RPMI7951 (cell line): Measurements from ENCODE around the gene HACD1. TPM values are rescaled to one million over a fixed set of nuclear protein-coding genes. Genes with fewer than 3 reads are reported as not detected.
"Not testable (repeated sequence)": the region's sequence is repeated elsewhere in the genome, so short reads cannot be mapped to it uniquely, and the experiment has no call there.

Experiments used
- DNase-seq: peaks from one replicate; pipeline ENCODE4 v3.0.0-alpha.2; 2012; ENCODE audit warnings: low read depth
- total RNA-seq: library from RNA; depleted of rRNA; stranded (reverse); fragments of >200 nt; shearing (Covaris generic); gene quantifications from 2 replicates; pipeline ENCODE4 v1.2.3, GENCODE V29; 2014

The HACD1 gene
- total RNA-seq, 1 experiment from 2014 or later = 53.9 TPM

DNA sequence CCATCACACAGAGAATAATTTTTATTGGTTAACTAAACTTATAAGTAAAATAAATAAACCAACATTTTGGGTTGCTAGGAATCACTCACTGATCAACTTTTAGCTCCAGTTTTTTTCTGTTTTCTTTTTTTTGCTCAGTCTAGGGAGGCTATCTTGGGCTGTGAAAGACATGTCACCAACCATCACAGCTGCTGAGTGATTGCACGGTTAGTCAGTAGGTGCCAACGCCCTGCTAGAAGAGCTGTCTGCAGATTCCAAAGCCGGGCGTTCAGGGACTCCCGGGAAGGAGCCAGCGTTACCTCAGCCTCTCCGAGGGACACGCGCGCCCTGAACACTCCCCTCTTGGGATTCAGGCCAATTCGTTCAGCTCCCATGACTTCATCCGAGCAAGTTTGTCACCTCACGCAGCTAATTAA is 26.2 kb upstream of the HACD1 start:
- DNase-seq = peak; percentile 93

DNA sequence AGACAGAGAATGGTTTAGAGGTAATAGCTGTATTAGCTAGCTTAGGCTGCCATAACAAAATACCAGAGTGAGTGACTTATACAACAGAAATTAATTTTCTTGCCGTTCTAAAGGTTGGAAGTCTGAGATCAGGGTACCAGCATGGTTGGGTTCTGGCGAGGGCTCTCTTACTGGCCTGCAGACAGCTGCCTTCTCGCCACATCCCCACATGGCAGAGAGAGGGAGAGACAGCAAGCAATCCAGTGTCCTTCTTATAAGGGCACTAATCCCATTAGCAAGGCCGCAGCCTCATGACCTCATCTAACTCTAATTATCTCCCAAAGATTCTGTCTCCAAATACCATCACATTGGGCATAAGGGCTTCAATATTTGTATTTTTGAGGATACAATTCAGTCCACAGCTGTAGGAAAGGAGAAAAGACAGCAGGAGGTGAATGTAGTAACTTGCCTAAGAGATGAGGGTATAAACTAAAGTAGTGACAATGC is 23.2 kb upstream of the HACD1 start:
- DNase-seq = no peak

DNA sequence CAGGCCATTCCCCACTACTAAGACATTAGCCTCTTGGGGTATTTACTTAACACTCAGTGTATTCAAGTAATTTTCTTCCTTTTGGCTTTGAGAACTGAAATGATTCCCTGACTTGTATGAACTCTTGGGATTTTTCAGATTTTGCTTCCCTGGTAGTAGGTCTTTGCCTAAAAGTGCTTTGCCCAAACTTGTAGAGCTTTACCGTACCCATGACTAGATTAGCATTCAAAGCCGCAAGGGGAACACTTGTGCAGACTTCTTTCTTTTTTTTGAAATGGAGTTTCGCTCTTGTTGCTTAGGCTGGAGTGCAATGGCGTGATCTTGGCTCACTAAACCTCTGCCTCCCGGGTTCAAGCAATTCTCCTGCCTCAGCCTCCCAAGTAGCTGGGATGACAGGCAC is 20.7 kb upstream of the HACD1 start:
- DNase-seq = no peak

DNA sequence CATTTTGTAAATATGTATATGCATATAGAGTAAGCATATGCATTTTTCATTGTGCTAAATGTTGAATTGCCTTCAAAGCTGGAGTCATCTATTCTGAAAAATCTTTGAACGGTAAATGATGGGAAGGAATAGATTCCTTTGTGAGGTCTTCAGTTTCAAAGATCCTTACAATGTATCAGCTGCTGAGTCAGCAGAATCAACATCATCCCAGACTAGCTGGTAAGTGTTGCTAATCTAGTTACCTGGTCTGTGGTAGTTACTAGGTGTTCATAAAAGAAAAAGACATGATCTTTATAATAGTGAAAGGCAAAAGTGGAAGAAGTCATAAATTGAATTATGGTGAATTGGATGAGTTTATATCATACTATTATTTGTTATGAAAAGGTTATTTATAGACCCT is 16.2 kb upstream of the HACD1 start:
- no peak for DNase-seq

DNA sequence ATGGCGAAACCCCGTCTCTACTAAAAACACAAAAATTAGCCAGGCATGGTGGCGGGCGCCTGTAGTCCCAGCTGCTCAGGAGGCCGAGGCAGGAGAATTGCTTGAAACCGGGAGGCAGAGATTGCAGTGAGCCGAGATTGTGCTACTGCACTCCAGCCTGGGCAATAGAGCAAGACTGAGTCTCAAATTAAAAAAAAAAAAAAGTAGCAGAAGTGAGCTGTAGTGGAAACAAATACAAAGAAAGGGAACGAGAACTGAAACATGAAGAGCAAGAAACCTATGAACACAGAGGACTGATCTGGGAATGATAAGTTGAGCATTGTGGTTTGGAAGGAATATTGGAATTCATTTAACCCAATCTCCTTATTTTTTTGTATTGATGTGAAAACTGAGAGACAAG is 15.4 kb upstream of the HACD1 start:
- DNase-seq = not testable (repeated sequence)

DNA sequence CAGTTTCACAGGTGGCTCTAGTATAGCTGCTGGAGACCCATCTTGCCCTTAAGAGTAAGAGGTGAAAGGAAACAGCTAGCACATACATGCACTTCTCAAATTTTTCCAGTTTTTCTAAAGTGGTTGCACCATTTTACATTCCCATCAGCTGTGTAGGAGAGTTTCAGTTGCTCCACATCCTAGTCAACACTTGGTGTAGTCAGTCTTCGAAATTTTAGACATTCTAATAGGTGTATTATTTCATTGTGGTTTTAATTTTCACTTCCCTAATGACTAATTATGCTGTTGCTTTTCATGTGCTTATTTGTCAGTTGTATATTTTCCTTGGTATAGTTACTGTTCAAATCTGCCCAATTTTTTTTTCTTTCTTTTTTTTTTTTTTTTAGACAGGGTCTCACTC is 9.5 kb upstream of the HACD1 start:
- DNase-seq = no peak

DNA sequence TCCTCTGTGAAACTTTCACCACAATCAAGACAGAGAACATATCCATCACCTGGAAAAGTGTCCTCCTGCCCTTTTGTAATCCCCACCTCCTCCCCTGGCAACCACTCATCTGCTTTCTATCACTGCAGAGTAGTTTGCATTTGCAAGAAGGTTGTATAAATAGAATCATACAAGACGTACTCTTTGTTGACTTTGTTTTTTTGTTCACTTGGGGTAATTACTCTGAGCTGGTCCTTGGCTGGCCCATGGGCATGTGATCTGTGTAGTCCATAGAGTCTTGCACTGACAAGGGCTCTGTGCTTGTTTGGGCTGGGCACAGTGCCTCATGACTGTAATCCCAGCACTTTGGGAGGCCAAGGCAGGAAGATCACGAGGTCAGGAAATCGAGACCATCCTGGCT is 7.8 kb upstream of the HACD1 start:
- no peak for DNase-seq

DNA sequence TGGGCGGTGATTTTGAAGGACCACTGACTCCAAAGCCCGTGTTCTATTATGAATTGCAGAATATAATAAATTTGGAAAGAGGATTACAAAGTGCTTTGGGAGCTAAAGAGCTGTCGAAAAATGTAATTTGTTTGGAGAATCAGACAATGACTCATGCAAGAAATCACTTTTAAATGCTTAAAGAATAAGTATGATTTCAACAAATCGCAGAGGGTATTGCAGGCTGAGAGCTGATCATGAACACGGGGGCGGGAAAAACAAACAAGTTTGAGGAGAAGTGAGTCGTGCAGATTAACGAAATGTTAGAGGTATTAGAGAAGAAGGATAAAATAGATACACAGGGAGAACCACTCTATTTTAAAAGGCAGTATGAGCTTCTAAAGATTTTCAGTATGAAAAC is 4.9 kb upstream of the HACD1 start:
- DNase-seq = no peak

DNA sequence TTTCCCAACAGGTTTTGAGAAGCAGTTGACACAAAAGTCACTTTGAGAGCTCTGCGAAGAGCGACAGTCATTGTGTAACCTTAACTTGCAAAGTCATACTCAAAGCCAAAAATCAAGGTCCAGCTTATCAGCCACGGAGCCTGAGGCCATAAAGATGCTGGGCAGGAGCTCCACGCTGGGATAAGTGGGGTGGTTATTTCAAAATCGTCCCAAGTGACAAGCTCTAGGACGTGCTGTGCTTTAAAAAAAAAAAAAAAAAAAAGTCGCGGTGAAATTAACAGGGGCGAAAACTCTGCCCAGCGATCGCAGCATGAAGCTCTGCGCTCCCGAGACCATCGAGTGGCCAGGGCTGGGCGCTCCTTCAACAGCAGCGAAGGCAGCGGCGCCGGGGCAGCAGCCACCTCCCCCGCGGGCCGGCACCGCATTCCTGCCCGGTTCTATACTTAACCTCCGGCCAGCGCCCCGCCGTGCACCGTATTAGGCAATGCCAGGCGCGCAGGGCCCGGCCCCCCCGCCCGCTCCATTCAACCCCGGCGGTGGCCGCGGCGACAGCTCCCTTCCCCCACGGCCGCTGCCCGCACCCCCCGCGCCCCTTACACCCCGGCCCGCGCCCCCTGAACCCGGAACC is 657 bp downstream of the HACD1 start:
- DNase-seq = peak; percentile 84

DNA sequence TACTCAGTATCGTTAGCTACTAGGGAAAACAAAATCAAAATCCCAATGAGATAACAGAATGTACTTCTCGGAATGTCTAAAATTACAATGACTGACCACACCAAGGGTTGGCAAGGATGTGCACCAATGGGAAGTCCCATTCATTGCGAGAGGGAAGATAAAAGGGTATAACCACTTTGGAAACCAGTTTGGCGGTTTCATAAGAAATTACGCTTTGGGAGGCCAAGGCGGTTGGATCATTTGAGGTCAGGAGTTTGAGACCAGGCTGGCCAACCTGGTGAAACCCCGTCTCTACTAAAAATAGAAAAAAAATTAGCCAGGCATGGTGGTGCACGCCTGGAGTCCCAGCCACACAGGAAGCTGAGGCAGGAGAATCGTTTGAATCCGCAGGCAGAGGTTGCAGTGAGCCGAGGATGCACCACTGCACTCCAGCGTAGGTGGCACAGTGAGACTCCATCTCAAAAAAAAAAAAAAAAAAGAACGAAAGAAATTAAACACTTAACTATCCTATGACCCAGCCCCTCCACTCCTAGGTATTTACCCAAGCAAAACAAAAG is 7.6 kb downstream of the HACD1 start:
- no peak for DNase-seq

DNA sequence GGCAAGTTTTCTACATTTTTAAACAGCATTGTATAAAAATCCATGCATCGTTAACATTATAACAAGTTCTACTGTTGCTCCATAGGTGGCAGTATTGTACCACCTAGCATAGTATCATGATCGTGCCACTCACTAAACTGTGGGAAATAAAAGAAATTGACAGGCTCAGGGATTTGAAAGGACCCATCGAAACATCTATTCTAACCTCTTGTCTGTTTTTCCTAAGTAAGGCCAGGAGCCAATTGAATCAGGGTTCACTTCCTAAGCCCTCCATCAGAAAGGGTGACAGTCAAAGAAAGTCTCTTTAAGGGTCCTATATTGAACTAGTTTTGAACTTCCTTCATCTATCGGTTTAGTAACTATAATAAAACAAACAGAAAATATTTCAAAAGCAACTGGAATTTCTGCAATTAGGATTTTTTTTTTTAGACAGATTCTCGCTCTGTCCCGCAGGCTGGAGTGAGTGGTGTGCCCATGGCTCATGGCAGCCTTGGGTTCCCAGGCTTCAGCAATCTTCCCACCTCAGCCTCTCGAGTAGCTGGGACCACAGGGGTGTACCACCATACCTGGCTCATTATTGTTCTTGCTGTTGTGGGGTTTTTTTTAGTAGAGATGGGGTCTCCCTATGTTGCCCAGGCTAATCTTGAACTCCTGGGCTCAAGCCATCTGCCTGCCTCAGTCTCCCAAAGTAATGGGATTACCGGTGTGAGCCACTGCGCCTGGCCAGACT is 9.4 kb downstream of the HACD1 start:
- DNase-seq = peak; percentile 64

DNA sequence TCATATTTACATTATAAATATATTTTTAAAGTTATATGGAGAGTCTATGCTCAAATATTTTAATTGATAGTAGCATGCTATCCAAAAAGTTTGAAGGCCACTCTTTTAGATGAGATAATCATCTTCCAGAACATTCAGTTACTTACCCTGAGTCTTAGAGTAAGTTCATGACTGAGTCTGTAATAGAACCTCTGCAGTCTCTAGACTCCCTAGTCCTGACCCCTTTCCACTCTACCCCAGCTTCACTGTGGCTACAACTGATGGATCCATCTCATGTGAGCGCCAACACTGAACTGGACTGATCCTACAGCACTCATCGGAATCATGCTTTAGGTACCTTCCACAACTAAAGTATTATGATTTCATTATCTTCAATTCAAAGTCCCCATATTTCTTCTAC is 10.1 kb downstream of the HACD1 start:
- DNase-seq = no peak

DNA sequence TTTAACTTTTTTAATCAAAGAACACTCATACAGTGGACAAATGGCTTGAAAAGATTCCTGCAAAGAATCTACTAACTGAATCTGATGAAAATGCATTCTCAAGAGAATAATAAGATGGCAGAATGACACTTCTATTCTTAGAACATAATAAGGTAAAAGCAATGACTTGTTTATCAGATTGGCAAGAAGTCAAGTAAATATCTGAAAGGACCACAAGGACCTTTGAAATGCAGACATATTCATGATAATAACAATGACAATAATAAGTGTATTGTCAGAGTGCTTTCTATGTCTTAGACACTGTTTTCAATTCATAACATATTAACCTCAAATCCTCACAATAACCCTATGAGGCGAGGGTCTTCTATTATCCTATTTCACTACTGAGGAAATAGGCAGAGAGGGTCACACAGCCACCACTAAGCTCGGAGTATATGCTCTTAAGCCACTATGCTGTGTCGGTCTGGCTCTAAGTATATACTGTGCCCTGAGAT is 10.6 kb downstream of the HACD1 start:
- DNase-seq = no peak

DNA sequence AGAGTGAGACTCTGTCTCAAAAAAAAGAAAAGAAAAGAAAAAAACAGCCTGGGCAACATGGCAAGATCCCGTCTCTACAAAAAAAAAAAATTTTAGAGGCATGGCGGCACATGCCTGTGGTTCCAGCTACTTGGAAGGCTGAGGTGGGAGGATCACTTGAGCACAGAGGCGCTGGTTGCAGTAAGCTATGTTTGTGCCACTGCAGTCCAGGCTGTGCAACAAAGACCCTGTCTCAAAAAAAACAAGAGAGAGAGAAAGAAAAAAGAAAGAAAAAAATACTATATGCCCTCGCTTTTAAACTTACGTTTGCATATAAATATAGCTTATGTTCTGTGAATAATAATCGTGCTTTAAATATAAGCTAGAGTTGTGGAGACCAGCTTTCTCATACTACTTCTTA is 11.2 kb downstream of the HACD1 start:
- no peak for DNase-seq

DNA sequence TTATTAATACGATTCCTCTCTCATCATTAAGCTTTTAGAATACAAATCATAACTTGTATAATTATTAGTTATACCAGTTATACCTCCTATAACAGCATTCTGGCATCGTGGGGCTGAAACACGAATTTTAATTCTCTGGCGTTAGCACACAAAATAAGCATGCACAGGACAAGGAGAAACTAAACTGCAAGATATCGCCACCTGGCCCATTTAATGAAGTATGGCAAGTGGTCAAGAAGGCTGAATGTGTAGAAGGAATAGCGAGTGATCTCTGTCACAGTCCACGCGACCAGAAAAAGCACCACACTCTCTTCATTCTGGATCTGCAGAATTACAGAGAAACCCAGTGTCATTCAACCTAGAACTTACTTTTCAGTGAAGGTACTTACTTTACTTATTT is 18.1 kb downstream of the HACD1 start:
- DNase-seq = peak; percentile 38

DNA sequence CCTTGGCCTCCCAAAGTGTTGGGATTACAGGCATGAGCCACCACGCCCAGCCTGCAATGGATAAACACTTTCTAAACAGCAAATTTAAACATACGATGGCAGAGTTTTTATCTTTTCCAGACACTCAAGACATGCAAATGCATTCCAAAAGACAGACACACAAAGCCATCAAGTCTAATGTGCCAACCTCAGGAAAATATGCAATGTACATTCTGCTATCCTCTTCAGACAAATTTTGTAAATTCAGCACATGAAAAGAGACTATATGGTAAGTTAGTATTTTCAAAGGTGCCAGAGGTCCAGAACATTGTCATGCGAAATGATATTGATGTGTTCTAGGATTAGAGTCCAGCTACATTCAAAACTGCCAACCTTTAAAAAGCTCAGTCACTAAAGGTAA is 19.8 kb downstream of the HACD1 start:
- DNase-seq = no peak

DNA sequence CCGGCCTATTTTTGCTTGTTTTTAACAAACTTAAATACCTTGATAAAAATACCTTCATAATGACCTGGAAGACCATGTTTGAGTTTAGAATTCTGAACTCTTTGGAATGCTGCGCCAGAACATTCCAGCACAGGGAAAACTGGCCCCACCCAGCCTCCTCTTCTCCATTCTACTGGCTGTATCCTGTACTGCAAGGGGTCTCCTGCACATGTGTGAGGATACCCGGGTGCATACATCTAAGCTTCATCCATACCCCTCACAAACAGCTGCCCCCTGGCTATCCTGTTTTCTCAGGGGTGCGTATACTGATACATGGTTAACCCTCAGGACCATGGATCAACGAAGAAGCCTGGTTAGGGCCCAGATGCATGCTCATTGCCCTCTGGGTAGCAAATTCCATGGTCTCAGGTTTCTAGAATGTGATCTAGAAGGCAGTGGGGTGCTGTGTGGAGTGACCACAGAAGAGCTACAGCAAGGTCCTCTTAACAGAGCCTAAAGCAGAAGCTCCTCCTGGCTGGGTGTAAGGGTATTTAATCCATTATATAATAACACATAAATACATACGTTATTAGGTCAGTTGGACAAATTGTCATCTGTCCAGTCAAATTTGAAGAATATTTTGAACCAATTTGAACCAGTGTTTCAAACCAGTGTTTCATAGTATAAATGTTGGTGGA is 26.1 kb downstream of the HACD1 start:
- no peak for DNase-seq

DNA sequence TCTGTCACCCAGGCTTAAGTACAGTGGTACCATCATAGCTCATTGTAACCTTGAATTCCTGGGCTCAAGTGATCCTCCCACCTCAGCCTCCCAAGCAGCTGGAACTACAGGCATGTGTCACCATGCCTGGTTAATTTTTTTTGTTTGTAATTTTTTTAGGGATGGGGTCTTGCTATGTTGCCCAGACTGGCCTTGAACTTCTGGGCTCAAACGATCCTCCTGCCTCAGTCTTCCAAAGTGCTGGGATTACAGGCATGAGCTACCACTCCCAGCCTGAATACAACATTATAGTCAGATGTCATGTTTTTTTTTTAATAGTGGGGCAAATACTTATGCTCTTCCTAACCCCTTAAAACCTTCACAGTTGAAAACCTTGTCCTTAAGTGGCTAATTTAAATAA is 27.9 kb downstream of the HACD1 start:
- not testable (repeated sequence) for DNase-seq

DNA sequence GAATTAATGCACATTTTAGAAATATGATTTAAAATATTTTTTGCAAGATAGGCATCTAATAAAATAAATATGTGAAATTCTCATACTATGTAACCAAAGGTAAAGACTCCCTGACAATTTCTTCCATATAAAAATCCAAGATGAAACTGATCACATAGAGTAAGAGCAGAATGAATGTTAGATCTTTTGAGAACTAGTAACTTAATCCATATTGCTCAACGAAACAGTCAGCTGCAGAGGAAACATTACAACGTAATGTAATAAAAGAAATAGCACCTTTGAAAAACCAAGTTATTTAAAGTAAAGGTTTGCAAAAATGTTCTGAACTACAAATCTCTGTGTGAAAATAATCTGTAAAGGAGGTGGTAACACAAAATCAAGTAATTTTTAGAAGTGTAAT is 28.8 kb downstream of the HACD1 start:
- no peak for DNase-seq

DNA sequence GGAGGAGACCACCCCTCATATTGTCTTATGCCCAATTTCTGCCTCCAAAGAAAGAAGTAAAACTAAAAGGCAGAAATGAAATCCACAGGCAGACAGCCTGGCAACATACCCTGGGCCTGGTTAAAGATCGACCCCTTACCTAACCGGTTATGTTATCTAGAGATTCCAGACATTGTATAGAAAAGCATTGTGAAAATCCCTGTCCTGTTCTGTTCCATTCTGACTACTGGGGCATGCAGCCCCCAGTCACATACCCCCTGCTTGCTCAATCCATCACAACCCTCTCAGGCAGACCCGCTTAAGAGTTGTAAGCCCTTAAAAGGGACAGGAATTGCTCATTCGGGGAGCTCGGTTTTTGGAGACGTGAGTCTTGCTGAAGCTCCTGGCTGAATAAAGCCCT is 29.9 kb downstream of the HACD1 start:
- DNase-seq = not testable (repeated sequence)

DNA sequence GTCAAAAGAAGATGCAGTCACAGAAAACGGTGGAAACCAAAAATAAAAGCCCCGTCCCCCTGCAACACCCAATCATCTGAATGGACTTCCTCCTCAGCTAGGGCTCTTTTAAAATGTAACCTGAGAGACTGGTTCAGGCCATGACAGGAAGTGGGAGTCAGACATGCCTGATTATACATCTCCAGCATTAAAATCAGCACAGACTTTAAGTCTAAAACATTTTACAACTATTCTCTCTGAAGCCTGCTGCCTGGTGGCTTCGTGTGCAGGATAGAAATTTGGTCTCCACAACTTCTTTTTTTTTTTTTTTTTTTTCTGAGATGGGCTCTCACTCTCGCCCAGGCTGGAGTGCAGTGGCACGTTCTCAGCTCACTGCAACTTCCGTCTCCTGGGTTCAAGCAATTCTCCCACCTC is 30.3 kb downstream of the HACD1 start:
- peak; percentile 20 for DNase-seq

DNA sequence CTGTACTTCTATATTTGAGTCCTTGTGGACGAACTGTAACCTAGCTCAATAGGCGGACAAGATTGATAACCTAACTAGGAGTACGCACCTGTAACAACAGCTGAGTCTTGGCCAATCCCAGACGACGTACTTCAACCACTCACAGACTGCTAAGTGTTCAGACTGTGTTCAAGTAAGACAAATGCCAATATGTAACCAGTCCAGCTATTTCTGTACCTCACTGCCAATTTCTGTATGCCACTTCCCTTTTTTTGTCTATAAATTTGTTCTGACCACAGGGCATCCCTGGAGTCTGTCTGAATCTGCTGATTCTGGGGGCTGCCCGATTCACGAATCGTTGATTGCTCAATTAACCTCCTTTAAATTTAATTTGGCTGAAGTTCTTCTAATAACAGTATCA is 32.2 kb downstream of the HACD1 start:
- no peak for DNase-seq

DNA sequence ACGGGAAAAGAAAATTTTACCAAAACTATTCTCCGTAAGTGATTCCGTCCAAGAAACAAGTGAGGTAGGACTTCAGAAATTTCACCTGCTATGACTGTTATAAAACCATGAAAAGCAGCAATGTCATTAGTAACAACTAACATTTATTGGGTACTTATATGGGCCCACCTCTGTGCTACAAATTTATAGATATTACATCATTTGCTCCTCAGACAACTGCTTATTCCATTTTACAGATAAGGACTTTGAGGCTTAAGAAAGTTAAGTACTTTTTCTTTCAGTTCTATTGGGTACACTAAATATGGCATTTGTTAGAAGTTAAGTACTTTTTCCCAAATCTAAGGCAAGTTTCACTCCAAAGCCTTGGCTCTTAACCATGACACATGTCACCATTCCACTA is 36.3 kb downstream of the HACD1 start:
- no peak for DNase-seq
